Inferior parietal cortex (tissue), 1 donor: Measurements from ENCODE around the gene RFESD.
"Not testable (repeated sequence)": the region's sequence is repeated elsewhere in the genome, so short reads cannot be mapped to it uniquely, and the experiment has no call there.

Experiments
- DNase-seq: peaks from one replicate; pipeline ENCODE4 v3.0.0-alpha.2; 2016; ENCODE audit errors: extremely low spot score

The RFESD gene

DNA sequence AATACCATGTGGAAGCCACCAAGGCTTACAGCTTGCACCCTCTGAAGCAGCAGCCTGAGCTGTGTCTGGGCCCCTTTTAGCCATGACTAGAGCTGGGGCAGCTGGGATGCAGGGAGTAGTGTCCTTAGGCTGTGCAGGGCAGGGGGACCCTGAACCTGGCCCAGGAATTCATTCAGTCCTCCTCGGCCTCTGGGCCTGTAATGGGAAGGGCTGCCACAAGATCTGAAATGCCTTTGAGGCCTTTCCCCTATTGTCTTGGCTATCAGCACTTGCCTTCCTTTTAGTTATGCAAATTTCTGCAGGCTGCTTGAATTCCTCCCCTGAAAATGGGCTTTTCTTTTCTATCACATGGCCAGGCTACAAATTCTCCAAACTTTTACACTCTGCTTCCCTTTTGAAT lies 17.6 kb upstream of the RFESD start:
- no peak for DNase-seq

DNA sequence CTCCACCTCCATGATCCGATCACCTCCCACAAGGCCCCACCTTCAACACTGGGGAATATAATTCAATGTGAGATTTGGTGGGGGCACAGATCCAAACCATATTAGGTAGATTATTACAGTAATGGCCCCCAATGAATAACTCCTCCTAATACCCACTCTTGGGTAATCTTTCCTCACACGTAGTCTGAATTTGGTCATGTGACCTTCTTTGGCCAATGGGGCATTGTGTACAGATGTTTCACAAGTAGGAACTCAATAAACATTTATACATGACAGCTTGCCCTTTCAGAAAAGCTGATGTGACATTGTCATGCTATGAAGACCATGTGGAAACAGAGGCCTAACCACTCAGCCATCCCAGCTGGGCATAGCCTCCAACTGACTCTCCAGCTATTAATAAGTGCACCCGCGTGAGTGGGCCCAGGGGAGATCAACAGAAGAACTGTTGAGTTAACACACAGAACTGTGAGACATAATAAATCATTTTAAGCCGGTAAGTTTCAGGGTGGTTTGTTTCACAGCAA lies 16.1 kb upstream of the RFESD start:
- DNase-seq: no peak

DNA sequence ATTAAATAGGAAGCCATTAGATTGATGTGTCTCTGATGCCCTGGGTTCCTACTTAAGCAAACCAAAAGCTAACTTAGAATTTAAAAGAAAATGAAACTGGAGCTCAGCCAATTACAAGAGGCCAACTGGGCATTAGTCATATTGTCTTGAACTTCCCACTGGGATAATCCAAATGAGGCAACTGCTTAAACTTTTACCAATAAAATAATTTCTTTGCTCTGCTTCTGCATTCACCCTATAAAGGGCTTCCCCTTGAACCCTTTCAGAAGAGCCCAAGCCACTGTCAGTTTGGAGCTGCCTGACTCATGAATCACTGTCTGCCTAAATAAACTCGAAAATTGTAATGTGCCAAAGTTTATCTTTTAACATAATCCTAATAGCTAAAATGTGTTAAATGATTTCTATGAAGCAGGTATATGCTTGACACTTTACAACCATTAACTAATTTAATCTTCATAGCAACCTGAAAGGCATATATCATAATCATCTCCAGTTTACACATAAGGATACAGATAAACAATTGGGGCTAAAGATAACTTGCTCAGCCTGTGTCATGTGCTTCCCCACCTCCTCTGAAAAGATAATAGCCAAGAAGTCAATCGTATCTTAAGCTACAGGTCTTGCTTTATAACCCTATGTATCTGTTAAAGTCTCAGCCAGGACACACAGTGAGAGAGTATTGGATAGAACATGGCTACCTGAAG lies 15.2 kb upstream of the RFESD start:
- DNase-seq: no peak

DNA sequence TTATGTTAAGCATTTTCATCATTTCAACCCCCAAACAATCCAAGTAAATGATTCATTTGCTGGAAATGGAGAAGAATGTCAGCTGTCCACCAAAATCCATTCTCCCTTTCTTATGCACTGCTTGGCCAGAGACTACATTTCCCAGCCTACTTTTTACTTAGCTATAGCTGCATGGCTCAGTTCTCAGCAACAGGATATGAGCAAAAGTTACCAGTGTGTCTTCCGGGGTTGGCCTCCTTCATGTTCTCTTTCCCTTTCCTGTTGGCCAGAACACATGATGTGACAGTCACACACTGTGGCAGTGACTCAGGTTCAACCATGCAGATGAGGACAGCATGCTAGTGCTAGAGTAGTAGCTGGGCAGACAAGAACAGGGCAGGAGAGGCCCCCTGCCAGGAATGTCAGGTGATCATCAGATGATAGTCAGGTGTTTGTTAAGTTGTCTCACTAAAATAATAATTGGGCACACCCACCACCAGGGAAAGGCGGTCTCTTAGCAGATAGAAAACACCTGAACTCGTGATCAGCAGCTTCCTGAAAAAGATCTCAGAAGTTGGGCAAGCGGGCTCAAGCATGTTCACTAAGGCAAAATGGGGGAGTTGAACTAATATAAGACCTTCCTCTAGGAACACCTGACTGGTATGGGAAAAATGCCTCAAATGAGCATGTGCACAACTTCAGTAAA lies 14.4 kb upstream of the RFESD start:
- no peak for DNase-seq

DNA sequence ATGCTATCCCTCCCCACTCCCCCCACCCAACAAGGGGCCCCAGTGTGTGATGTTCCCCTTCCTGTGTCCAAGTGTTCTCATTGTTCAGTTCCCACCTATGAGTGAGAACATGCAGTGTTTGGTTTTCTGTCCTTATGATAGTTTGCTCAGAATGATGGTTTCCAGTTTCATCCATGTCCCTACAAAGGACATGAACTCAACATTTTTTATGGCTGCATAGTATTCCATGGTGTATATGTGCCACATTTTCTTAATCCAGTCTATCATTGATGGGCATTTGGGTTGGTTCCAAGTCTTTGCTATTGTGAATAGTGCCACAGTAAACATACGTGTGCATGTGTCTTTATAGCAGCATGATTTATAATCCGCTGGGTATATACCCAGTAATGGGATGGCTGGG lies 13.6 kb upstream of the RFESD start:
- DNase-seq: not testable (repeated sequence)

DNA sequence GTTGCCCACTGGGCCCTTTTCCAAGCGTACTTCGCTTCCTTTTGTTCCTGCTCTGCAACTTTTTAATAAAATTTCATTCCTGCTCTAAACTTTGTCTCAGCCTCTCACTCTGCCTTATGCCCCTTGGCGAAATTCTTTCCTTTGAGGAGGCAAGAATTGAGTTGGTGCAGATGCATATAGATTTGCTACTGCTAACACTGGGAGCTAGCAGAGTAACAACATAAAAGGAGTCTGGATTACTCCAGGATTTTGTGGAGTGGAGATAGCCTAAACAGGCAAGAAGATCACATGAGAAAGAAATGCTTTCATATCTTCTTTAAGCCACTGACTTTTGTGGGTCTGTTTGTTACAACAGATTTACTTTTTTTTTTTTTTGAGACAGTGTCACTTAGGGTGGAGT lies 12.9 kb upstream of the RFESD start:
- no peak for DNase-seq

DNA sequence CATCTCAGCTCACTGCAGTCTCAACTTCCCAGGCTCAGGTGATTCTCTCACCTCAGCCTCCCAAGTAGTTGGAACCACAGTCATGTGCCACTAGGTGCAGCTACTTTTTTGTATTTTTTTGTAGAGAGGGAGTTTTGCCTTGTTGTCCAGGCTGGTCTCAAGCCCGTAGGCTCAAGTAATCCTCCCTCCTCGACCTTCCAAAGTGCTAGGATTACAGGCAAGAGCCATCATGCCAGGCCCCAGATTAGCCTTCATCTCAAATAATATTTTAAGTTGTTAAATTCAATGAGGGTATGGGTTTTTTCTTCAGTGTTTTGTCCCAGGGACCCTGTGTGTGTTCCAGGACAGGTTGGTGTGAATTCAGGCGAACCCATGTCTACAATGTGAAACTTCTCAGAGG lies 12.5 kb upstream of the RFESD start:
- no peak for DNase-seq

DNA sequence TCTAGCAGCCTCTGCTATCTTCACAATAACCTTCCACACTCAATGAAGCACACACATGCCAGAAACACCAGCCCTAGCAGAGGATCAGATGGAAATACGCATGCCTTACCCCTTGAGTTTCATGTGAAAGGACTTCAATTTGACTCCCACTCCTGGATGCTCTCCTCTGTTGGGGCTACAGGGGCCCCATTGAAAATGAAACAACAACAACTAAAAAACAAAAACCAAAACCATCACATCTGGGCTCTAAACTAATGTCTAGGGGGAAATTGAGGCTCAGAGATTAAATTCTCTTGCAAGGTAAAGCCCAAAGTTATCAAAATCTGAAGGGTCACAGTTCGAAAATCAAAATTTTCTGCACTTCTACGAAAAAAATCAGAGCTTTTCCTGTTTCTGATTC lies 7.9 kb upstream of the RFESD start:
- DNase-seq: no peak

DNA sequence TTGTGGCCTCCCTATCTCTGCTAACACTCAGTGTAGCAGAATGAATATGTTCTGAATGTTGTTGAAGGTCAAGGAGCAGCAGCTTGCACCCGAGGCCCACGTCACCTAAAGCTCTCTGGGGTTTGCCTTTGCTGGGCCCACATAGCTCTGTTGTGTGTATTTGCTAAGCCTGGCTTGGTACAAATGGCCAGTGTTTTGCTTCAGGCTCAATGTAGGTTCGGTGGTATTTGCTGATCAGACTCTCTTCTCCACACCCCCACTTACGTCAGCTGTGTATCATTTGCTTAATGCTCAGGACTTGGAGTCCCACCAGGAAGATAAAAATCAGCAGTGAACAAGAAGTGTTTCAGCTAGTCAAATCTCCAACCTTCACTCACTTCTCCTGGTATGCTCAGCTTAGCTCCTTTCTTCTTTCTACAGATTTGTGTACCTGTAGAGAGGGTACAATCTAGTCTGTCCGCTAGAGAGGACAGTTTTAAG lies 4.8 kb upstream of the RFESD start:
- DNase-seq: no peak

DNA sequence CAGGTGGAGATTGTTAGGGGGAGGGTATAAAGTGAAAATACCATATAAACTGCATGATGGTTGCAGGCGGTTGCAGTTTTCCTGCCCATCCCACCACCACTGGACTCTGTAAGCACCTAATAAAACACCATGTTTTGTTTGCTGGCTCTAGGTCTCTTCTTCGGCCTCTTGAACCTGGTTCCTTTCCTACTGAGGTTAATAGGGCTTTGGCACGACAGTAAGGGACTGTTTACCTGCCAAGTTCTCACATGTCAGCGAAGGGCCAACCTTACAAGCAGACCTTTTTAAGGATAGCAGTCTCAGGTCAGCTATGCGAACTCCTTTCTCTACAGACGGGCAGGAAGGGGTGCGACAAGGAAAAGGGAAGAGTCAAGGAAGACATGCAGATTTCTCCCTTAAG lies 3.4 kb upstream of the RFESD start:
- DNase-seq: no peak

DNA sequence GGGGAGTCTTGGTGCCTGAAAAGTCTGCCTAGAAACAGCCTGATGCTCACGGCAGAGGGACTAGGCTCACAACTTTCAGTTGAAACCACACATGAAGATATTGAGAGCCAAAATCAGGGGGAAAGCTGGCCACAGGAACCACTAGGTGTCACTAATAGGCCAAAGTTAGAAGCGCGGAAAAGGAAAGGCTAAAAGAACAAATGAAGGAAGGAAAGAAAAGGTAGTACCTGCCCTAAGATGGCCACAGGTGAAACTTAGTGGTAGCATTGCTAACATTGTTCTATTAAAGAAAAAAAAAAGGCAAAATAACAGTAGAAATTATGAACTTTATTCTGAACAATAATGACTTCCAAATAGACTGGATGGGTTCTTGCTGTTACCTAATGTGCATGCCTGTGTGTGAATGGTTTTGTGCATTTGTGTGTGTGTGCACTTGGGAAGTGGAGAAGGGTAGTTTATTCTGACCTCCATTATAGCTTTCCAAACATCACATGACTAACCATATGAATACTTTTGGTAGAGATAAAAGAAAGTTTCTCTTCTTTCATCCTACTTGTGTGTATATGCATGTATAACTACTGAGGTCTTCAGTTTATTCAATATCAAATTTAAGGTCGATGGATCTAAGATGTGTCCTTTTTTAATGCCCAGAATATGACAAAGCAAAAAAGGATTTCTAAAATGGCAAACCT lies 2.1 kb upstream of the RFESD start:
- peak; percentile 84 for DNase-seq

DNA sequence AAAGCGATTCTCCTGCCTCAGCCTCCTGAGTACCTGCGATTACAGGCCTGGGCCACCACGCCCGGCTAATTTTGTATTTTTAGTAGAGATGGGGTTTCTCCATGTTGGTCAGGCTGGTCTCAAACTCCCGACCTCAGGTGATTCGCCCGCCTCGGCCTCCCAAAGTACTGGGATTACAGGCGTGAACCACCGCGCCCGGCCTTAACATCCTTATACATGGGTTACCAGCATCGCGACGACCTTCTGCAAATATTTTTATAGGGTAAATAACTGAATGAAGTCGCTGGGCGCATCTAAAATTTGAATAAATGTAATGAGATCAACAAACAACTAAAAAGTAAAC lies 380 bp upstream of the RFESD start:
- DNase-seq: not testable (repeated sequence)

DNA sequence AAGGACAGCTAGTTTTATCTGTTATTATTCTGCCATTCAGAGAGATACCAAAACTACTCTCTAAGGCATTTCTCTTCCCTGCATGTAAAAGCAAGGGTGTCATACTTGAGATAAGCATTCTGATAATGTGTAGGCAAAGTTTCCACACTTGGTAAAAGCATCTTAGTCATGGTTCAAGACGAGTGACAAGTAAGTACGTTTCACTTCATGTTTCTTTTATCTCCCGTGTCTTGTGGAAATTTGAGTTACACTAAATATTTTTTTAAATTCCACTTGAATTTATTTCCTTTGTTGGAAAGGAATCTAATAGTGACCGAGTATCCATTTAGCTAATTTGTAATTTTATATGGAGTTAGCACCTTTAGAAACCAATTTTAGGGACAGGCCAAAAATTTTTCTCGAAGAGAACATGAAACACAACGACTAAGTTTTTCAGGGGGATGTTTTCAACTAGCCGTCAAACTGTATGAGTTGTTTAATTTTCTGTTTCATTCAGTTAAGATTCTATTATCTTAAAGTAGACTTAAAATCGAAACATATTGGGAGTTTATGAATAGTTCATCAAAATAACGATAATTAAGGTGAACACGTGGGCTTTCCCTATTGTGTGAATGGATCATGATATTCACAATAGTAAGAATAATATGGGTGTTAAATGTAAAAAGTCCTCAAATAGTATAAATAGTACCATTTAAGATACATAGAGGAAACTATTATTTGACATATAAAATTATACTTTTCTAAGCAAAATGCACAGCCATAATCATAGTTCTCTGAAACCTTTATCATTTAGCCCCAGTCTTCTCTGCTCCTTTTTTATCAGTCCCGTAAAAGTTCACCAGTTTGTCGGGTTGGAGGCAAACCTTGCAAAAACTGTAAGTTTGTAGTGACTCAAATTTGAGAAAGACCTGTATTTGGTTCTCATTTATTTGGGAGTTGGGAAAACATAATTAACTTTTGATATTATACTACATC lies 1.6 kb downstream of the RFESD start:
- no peak for DNase-seq

DNA sequence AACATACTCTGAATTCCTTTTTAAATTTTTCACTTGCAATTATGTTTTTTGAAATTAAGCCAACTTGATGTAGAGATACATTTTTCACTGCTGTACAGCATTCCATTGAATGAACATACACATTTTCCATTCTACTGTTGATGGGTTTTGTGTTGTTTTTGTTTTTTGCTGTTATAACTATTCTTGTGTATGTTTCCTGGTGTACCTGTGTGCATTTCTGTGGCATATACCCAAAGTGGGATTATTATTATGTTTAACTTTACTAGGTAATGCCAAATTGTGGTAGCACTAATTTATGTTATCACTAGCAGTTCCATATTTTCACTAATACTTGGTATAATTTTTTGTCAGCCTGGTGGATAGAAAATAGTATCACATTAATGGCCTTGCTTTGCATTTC lies 2.7 kb downstream of the RFESD start:
- DNase-seq: no peak

DNA sequence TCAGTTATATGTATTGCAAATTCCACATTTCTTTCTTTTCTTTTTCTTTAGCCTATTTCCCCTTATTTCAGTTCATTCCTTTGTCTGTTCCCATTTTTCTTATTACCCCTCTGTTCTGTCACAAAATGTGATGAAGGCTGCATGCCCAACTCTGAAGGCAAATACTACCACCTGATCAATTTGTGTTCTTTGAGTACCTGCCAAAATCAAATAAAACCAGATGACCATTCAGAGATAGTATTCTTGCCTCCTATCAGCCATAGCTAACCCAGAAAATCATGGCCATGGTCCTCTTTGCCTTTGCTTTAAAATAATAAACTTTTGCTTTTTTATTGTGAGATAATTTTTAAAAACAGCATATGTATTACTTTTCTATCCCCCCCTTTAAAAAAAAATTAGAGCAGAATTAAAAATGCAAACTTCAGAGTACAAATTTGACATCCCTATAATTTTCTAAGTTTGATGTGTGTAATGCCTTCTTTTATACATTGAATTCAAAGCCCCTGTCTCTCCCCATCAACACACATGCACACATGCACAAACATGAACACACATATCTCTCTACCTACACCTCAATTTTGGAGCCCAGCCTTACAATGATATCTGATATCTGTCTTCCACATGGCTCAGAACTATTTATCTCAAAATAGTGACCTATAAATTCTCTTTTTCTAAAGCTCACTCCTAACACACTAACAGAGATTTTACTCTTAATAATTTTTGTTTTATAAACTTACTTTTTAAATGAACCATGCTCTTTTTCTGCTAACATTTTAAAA lies 3.5 kb downstream of the RFESD start:
- no peak for DNase-seq

DNA sequence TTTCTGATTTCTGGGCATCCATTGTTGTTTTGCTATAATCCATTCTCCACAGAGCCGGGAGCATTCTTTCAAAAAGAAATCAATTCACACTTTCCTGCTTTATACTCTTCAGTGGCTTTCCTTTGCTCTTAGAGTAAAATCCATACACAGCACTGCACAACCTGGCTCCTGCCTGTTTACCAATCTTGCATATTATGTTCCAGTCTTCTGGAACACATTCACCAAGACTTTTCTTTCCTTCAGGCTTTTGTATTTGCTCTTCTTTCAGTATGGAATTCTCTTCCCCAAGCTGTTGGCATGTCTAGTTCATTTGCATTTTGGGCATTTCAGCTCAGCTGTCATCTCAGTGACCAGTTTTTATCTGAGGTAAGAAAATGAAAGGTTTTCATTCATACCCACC lies 6.3 kb downstream of the RFESD start:
- no peak for DNase-seq

DNA sequence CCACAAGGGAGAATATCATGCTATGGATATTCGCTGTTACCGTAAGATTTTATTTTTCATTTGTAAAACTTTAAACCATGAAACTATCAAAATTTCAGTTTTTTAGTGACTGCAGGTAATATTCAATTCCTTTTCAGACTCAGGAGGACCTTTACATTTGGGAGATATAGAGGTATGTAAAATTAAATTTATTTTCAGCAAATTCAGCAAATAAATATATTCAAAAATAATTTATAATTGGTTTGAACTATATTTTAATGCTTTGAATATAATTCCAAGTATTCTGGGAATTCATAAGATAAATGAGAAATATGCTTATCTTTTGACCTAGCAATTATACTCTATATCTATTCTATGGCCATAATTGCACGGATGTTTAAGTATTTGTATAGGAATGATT lies 7.6 kb downstream of the RFESD start:
- no peak for DNase-seq

DNA sequence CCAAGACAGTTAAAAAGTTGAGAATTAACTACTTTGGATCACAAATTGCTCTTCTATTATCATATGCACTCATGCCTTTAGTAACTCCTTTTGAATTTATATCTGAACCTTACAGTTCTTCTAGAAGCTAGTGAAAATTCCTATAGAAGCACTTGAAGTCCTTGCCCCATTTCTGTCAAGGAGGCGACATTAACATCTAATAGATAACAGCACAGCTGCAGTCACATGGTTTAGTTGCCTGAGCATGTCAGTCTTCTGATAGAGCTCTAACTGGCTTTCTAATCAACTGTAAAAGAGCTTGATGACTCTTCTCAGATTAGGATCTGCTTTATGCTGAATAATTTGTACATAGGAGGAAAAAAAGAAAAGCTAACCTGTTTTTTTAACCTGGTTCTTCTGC lies 9.0 kb downstream of the RFESD start:
- DNase-seq: no peak

DNA sequence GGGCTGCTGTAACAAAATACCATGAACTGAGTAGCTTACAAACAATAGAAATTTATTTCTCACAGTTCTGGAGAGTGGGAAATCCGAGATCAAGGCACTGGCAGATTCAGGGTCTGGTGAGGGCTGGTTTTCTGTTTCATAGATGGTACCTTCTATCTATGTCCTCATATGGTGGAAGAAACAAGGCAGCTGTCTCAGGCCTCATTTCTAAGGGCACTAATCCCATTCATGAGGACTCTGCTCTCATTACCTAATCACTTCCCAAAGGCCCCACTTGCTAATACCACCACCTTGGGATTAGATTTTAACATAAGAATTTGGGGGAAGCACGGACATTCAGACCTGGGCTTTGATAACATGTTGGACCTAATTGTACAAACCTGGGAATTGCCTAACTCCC lies 13.5 kb downstream of the RFESD start:
- no peak for DNase-seq

DNA sequence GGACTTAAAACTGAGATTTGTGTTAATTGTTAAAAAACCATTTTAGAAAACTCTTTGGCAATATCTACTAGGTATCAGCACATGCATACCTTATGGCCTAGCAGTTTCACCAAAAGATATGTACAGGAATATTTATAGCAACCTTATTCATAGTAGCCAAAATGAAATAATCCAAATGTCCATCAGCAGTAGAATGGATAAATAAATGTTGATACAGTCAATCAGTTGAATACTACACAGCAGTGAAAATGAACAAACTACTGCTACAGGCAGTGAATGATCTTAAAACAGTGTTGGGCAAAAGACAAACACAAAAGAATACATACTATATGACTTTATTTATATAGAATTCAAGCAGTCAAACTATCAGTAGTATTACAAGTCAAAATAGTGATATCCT lies 16.4 kb downstream of the RFESD start:
- DNase-seq: no peak

DNA sequence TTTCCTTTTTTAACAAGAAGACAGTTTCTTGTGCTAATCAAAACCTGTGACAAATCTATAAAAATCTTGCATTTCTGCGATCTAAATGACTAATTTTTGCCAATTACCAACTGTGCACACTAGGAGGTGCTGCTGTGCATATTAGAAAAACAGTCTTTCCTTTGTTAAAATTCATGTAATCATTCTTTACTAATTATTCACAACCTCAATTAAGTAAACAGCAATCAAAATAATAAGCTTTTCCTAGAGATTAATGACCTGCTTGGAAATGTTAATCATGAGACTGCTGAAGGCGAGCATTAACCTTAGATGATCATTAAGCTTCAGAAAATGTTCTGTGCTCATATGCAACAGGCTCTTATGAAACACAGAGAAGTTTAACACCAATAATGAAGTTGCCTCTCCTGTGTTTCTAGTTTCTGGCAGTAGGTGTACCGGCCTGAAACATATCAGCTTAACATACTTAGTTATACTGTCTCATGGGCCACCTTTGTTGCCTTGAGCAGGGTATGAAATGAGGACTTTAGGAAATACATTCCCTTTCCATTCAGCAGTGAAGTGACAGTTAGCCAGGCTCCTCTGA lies 17.7 kb downstream of the RFESD start:
- peak; percentile 87 for DNase-seq
